ENCODE data around the gene URAD.
A peak's percentile ranks its signal among the peaks of the same experiment; 100 is the strongest.
"Not testable (repeated sequence)": the region's sequence is repeated elsewhere in the genome, so short reads cannot be mapped to it uniquely, and the experiment has no call there.

The URAD gene

GRCh38 chr13:27988520-27988919, at the start of gene URAD:
URAD (minus strand) TSS chr13:27988693; CDS start chr13:27988637, 56 bp downstream.
- DNase-seq = no peak

DNA sequence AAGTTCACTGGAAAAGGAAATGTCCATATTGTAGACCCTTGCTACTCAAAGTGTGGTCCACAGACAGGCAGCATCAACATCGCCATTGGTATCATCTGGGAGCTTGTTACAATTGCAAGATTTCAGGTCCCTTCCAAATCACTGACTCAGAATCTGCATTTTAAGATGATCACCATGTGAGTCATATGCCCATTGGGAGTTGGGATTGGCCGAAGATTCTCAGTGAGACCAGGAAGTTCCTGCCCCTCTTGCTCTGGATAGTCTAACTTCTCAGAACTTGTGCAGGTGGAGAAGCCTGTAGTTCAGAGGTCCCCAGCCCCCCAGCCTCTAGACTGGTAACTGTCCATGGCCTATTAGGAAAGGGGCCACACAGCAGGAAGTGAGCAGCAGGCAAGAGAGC, 48.9 kb upstream of the URAD start:
- peak; percentile 49 for DNase-seq

DNA sequence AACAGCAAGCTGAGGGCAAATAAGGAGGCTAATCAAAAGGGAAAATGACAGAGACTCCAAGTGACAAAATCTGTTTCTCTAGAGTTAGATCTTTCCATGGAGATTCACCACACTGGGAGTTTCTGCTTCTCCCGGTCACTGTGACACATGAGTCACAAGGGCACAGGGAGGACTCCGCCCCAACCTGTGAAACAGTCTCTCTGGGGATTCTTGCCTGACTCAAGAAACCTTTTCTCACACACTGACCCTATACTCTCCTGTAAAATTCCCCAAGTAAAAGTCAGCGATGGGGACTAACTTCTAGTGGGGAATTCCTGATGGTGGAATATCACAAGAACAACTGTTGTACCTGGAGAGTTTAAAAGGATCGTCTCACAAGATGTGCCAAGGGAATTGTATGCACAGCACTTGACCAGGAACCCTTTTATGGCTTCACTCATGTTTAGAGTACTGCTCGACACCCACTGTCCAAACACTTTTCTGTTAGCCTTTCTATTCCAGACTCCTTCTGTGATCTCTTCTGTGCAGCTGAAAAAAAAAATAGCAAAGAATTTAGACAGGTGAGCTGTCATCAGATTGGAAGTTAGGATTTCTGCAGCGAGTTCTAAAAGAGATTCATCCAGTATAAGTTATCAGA, 46.8 kb upstream of the URAD start:
- peak; percentile 15 for DNase-seq

DNA sequence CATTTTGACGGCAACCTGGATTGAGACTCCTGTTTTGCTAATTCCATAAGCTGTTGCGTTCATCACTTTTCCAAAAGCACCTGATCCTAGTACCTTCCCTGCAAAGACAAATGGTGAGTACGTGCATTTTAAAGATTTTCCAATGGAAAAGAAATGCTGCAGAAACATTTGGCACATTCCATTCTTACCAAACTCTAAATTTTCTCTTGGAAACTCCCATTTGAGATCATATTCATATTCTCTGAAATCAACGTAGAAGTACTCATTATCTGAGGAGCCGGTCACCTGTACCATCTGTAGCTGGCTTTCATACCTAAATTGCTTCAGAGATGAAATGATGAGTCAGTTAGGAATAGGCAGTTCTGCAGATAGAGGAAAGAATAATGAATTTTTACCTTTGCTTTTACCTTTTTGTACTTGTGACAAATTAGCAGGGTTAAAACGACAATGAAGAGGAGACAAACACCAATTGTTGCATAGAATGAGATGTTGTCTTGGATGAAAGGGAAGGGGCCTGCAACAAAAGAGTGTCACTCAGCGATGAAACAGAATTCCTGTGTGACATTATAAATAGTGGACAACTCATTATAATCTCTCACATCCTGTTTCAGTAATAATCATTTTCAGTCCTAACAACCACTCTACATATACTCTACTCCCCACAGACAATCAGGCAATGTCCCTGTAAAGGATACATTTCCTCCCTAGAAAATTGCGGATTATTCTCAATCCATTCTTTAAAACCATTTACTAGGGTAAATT, 45.6 kb upstream of the URAD start:
- DNase-seq = no peak

DNA sequence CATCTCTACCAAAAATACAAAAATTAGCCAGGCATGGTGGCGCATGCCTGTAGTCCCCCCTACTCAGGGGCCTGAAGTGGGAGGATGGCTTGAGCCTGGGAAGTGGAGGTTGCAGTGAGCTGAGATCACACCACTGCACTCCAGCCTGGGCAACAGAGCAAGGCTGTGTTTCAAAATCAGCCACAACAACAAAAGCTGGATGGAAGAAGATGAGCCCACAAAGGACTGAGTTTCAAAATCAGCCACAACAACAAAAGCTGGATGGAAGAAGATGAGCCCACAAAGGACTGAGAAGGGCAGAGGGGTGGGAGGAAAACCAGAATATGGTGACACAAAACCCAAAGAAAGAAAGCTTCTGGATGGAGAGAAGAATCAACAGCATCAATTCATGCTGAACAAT, 43.9 kb upstream of the URAD start:
- DNase-seq = not testable (repeated sequence)

DNA sequence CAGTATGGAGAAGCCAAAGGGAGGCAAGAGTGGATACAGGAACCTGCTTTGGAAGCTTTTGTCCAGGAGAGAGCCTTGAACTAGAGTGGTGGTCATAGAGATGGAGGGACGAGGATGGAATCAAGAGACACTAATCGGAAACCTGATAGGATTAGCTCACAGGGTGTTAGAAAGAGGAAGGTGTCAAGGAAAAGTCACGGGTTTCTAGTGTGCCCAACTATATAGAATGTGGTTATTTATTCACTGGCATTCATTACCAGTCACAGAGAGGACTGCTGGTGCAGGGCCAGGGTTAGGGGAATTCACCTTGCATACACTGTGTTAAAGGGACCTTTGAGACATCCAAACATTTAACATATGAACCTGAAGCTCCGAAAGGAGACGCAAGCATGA, 43.4 kb upstream of the URAD start:
- DNase-seq = no peak

GRCh38 chr13:28031220-28031895, 42.9 kb upstream of the URAD start:
- no peak for DNase-seq

DNA sequence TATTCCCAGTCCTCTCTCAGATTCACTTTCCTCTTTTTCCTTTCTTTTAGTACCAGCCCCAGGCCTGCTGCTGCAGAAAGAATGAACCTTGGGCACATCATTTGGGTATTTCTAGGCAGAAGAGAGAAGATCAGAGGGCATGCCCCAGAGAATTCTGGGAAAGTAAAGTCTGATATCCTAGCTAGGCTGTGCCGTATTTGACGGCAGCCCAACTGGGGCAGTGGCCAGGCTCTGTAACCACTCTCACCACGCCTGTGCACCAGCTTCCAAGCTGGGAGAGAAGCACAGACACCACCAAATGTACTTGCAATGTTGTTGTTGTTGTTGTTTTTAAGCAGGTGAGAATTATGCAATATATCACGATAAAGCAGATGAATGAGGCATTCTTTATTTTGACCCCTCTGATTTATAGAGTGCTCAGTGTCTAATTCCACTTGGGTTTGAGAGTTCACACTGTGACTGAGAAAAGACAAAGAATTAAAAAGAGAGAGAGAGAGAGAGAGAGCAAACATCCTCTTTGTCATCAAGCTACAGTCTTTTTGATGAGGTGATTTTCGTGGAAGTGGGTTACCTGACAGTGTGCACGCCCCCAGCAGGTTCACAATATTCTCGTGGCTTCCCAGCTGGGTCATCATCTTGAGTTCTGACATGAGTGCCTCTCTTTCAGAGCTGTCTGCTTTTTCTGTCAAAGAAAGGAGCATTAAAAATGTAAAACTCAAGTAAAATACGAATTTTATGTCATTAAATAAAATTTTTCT, 39.3 kb upstream of the URAD start:
- no peak for DNase-seq

DNA sequence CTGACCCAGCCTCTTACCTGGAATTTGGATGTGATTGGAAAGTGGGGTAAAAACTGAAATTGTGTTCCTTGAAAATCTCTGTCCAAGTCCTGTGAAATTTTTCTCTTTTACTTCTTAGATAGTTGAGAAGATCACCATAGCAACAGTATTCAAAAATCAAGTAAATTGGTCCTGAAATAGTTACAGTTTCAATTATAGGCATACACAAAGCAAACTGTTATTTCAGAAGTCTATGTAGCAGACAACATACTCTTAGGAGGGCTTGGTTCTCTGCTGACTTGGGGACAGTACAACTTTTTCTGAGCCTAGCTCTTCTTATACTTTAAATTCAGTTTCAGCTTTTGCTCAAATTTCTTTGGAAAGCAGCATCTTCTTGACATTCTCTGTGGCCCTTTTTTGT, 38.6 kb upstream of the URAD start:
- no peak for DNase-seq

- DNase-seq = no peak
Measured at GRCh38 chr13:28026508-28026907, 38.0 kb upstream of the URAD start.

GRCh38 chr13:28022848-28023518, 34.5 kb upstream of the URAD start:
- DNase-seq = peak; percentile 33

DNA sequence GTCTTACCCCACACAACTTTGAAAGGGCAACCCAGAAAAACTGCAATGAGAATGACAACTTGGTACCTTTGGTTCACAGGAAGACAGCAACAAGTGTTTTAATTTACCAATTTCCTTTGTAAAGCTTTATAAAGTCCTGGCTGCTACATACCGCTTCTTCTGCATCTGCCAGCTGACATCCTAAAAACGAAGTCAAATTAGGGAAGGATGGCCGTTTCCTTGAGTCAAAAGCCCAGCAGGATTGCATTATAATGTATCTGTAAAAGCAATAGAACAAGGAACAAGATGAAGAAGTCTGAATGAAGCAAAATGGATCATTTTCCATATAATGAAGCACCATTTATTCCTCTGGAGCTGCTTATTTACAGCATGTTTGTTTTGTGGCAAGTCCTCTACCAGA, 25.8 kb upstream of the URAD start:
- DNase-seq = no peak

DNA sequence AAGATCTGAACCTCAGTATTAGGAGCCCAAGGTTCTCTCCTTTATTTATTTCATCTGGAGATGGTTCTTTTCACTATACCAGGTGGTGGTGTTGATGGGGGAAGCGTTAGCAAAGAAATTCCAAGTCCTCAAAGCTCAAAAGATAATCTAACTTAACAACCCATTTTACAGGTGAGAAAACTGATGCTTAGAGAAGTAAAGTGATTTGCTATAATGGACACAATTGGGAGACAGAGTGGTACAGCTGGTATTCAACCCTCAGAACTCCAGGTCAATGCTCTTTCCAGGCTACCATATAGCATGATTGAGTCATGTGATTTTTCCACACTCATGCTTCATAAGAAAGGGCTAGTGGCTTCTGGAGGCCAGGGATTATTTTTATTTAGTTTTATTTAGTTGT, 25.0 kb upstream of the URAD start:
- DNase-seq = no peak

GRCh38 chr13:28012896-28013295, 24.4 kb upstream of the URAD start:
- no peak for DNase-seq

- DNase-seq = no peak
Measured at GRCh38 chr13:28012383-28012782, 23.9 kb upstream of the URAD start.

- no peak for DNase-seq
Measured at GRCh38 chr13:28010046-28010445, 21.6 kb upstream of the URAD start.

- not testable (repeated sequence) for DNase-seq
Measured at GRCh38 chr13:28005016-28005415, 16.5 kb upstream of the URAD start.

- no peak for DNase-seq
Measured at GRCh38 chr13:28002886-28003698, 14.6 kb upstream of the URAD start.

- no peak for DNase-seq
Measured at GRCh38 chr13:28001837-28002473, 13.5 kb upstream of the URAD start.

- no peak for DNase-seq
Measured at GRCh38 chr13:28001049-28001448, 12.6 kb upstream of the URAD start.

DNA sequence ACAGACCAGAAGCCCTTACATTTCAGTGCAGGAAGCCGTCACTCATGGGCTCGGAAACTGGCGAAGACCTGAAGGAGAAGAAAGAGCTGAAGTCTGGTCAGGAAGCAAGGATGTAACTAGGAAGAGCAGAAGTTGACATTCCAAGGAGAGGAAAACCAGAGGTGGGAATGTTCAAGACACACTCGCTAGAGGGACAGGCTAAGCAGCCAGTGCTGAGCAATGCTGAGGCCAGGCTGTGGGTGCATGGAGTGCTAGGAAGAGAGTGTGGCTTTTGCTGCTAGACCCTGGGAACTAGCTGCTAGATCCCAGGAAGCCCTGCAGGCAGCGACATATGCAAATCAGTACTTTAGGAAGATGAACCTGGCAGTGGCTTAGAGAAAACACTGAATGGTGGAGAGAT, 12.1 kb upstream of the URAD start:
- no peak for DNase-seq

All from EL (cell line).